Kidney epithelial cell (primary cell): ENCODE measurements around the gene NPFFR1. TPM values are rescaled to one million over a fixed set of nuclear protein-coding genes. Genes with fewer than 3 reads are reported as not detected.

Source experiments
- DNase-seq: peaks from one replicate; pipeline ENCODE4 v3.0.0-alpha.2; 2010; ENCODE audit warnings: low read depth
- H3K27me3 ChIP-seq: 2 replicates; pipeline ENCODE4 v1.6.0; 2011; ENCODE audit warnings: low read length; ENCODE audit not compliant: control insufficient read depth, insufficient read depth
- H3K36me3 ChIP-seq: 2 replicates; pipeline ENCODE4 v1.5.1; 2011; ENCODE audit warnings: low read length; ENCODE audit not compliant: control insufficient read depth, insufficient read depth
- H3K4me3 ChIP-seq: 2 replicates; pipeline ENCODE4 v1.5.1; 2011; ENCODE audit warnings: low read depth, mild to moderate bottlenecking, control low read depth, low read length
- CTCF ChIP-seq: IDR thresholded peaks from 2 replicates; pipeline ENCODE4 v1.5.1; 2011; ENCODE audit warnings: mild to moderate bottlenecking, moderate library complexity, low read length, control low read depth, inconsistent platforms; ENCODE audit not compliant: insufficient read depth, poor library complexity, severe bottlenecking
- total RNA-seq: library from RNA; depleted of rRNA; stranded (reverse); fragments of >200 nt; gene quantifications from 2 replicates; pipeline ENCODE4 v1.2.3, GENCODE V29; 2015

NPFFR1 gene
- total RNA-seq, 1 donor from 2014 or later: 0.04 TPM

DNA sequence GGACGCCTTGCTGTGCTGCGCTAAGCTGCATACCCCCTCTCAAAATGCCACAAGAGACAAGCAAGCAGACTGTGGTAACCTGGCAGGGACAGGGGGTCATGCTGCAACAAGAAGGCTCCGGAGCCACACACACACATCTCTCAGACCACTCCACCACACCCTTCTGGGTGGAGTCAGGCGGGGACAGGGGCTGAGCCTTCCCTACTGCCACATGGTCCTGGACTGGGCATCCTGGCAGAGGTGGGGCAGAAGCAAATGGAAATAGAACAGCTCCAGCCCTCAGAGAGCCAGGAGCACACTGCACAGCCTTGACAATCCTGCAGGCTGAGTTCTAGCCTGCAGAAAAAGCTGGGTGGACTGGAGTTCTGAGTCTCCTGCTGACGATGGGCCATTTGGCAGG lies 28.4 kb upstream of the NPFFR1 start:
- no peak for TF ChIP-seq CTCF
- H3K27me3 ChIP-seq: no peaks in the 10 kb centered on the region
- peaks cover 2% of the 10 kb centered on the region for H3K36me3 ChIP-seq
- no peak overlapping the region for H3K4me3 ChIP-seq
- DNase-seq: no peak

DNA sequence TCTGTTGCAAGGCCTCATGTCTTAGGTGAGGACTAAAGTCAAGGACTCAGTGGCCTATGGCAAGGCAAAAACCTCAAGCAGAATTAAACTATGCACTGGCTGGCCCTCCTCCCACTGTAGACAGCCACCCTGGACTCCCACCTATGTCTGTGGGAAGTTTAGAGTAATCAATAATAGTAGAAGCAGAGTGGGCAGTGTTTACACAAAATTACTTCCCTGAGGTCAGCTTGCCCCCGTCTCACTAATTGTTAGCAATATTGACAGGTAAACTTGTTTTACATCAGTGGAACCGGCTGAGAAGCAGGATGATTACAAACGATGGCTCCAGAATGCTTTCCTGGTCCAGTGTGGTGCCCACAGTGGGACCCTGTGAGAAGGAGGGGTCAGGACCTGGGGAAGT lies 27.9 kb upstream of the NPFFR1 start:
- H3K4me3 ChIP-seq: no peak overlapping the region
- TF ChIP-seq CTCF: no peak
- H3K36me3 ChIP-seq: peaks cover 2% of the 10 kb centered on the region
- DNase-seq: no peak
- H3K27me3 ChIP-seq: no peaks in the 10 kb centered on the region

DNA sequence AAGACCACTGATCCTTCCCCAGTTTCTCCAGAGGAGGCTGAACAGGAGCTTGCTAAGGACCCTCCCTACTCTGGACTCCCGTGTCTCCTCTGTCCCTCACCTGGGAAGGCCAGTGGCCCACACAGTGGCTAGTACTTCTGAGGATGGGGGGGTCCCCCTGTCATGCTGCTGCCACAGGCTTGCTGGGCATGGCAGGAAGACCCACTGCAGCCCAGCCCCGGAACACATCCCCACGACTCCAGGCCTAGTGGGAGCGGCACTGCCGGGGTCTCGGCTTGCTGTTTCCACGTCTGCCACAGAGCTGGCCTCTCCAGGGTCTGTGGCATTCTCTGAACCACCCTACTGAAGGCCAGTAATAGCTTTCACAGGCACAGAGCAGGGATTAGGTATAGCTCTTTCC lies 25.9 kb upstream of the NPFFR1 start:
- Histone ChIP-seq H3K4me3 (no peak overlapping the region), H3K27me3 (no peaks in the 10 kb centered on the region), H3K36me3 (peaks cover 2% of the 10 kb centered on the region)
- no peak for DNase-seq
- TF ChIP-seq CTCF: no peak

DNA sequence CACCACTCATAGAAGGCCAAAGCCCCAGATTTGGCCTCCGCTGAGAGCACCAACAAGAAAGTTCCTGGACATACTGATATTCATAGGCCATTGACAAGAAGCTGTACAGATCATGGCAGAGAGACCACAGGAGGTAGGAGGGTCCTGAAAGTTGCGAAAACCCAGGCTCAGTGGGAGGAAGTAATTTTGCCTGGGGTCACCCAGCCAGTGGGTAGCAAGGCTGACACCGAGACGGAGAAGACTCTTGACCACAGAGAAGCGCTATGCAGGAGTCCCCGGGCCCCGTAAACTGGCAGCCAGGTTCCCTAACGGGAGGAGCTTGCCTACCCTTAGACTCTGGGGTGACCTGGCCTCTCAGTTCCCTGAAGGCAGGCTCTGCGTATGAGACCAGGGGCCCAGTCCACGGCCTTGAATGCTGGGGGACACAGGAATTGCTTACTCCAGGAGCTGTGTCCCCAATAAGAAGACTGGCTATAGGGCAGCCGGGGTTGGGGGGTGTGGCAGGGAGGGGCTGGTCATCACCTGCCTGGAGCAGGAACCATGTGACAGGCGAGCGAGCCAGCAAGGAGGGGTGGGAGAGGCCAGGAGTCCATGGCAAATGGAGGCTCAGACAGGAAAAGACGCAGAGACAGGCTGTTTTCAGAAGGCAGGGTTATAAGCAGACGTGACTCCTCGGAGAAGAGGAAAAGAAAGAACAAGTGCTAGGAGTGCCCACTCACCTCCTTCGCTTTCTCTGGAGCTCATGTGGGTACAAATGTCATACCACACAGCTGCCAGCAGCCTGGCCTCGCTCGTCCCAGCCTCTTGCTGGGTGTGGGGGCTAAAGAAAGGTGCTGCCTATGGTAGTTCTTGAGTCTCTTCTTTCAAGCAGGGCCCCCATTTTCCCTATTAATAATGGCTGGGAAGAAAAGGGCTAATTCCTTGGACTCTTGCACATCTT lies 24.6 kb upstream of the NPFFR1 start:
- no peak overlapping the region for H3K4me3 ChIP-seq
- no peak for TF ChIP-seq CTCF

GRCh38 chr10:70306886-70307520 lies 23.2 kb upstream of the NPFFR1 start:
- no peak for TF ChIP-seq CTCF
- peaks cover 2% of the 10 kb centered on the region for H3K36me3 ChIP-seq
- no peak overlapping the region for H3K4me3 ChIP-seq
- H3K27me3 ChIP-seq: no peaks in the 10 kb centered on the region
- no peak for DNase-seq

More for the DNA sequence above, 24.6 kb upstream of the NPFFR1 start:
- Histone ChIP-seq H3K27me3 (no peaks in the 10 kb centered on the region), H3K36me3 (peaks cover 2% of the 10 kb centered on the region)
- no peak for DNase-seq
